ENCODE measurements around the gene AQP6.
A peak's percentile ranks its signal among the peaks of the same experiment; 100 is the strongest.

AQP6 gene

GRCh38 chr12:50005175-50005574, 32.4 kb downstream of the AQP6 start:
- no peak for DNase-seq

GRCh38 chr12:50006280-50006679, 33.5 kb downstream of the AQP6 start:
- no peak for DNase-seq

GRCh38 chr12:50006754-50007442, 34.2 kb downstream of the AQP6 start:
- DNase-seq: no peak

- DNase-seq: peak; percentile 23
These were observed 40.8 kb downstream of the AQP6 start for GRCh38 chr12:50013361-50014147.

GRCh38 chr12:50014342-50014741, 41.6 kb downstream of the AQP6 start:
- DNase-seq: no peak

GRCh38 chr12:50016501-50017475, 44.0 kb downstream of the AQP6 start:
- DNase-seq: no peak

GRCh38 chr12:50017641-50018040, 44.9 kb downstream of the AQP6 start:
- no peak for DNase-seq

GRCh38 chr12:50018154-50018553, 45.4 kb downstream of the AQP6 start:
- no peak for DNase-seq

- DNase-seq: no peak
These were observed 46.2 kb downstream of the AQP6 start for GRCh38 chr12:50018968-50019367.

GRCh38 chr12:50019524-50019923, 46.8 kb downstream of the AQP6 start:
- no peak for DNase-seq

GRCh38 chr12:50021031-50021430, 48.3 kb downstream of the AQP6 start:
- no peak for DNase-seq

GRCh38 chr12:50022903-50023302, 50.2 kb downstream of the AQP6 start:
- no peak for DNase-seq

- no peak for DNase-seq
These were observed 51.5 kb downstream of the AQP6 start for GRCh38 chr12:50024227-50024626.

- peak; percentile 20 for DNase-seq
These were observed 52.0 kb downstream of the AQP6 start for GRCh38 chr12:50024805-50025186.

GRCh38 chr12:50025187-50026059, 52.7 kb downstream of the AQP6 start, which contains the start of gene RACGAP1:
TSS of gene RACGAP1 (minus strand) at chr12:50025494. CDS start at chr12:50016715, 8,779 bp downstream.
- DNase-seq: peak; percentile 98

GRCh38 chr12:50026691-50027090, 53.9 kb downstream of the AQP6 start:
- no peak for DNase-seq

Measured in activated CD4-positive, alpha-beta T cell treated with anti-CD3 and anti-CD28 coated beads, Interleukin-10, Interleukin-2, amounts not matched to agents 100 ng/mL and 50 ng/mL, durations not matched to agents 16 hours and 8 hours (primary cell).